GM18499 (cell line): ENCODE results near the gene GRID2.
"Not testable (repeated sequence)": the region's sequence is repeated elsewhere in the genome, so short reads cannot be mapped to it uniquely, and the experiment has no call there.

Experiments used
- ATAC-seq: cut with Tn5 transposase; IDR thresholded peaks from one replicate; pipeline ENCODE4 v1.9.1; 2021; ENCODE audit warnings: moderate number of reproducible peaks; ENCODE audit not compliant: insufficient read depth, unreplicated experiment

The GRID2 gene

GRCh38 chr4:92304606-92305005 is 840 bp downstream of the GRID2 start:
- no peak for ATAC-seq

GRCh38 chr4:92305148-92305877 is 1.5 kb downstream of the GRID2 start:
- no peak for ATAC-seq

GRCh38 chr4:92305878-92306520 is 2.2 kb downstream of the GRID2 start:
- ATAC-seq, result no peak

GRCh38 chr4:92307181-92307580 is 3.4 kb downstream of the GRID2 start:
- no peak for ATAC-seq

GRCh38 chr4:92307866-92308265 is 4.1 kb downstream of the GRID2 start:
- no peak for ATAC-seq

- no peak for ATAC-seq
Observed at GRCh38 chr4:92317047-92317446, 13.3 kb downstream of the GRID2 start.

GRCh38 chr4:92328095-92328494 is 24.3 kb downstream of the GRID2 start:
- ATAC-seq, result no peak

GRCh38 chr4:92333016-92333415 is 29.2 kb downstream of the GRID2 start:
- no peak for ATAC-seq

DNA sequence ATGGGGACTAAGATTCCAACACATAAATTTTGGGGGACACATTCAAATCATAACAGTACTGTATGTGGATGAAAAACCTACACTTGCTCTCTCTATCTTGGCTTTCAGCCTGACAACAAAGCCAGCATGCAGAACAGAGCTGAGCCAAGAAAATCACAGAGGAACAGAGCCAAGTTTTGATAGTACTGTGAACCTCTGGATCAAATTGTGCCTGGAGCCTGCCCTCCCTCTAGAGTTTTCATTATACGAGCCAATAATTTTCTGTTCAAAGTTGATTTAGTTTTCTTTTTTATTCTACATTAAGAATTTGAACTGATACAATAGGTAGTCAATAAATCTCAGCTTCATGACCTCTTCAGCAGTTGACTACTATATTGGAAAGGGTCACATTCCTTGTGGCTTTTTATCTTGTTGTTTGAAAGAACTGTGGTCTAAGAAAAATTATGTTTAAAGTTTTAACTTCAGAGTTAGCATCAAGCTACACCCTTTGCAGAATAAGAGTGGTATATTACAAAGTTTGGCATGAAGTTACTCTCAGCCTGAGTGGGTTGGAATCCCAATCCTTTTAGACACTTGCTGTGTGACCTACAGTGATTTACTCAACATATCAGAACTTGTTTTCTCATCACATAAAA is 31.1 kb downstream of the GRID2 start:
- ATAC-seq, result no peak

GRCh38 chr4:92339676-92340075 is 35.9 kb downstream of the GRID2 start:
- no peak for ATAC-seq

GRCh38 chr4:92344216-92344615 is 40.5 kb downstream of the GRID2 start:
- ATAC-seq, result no peak

DNA sequence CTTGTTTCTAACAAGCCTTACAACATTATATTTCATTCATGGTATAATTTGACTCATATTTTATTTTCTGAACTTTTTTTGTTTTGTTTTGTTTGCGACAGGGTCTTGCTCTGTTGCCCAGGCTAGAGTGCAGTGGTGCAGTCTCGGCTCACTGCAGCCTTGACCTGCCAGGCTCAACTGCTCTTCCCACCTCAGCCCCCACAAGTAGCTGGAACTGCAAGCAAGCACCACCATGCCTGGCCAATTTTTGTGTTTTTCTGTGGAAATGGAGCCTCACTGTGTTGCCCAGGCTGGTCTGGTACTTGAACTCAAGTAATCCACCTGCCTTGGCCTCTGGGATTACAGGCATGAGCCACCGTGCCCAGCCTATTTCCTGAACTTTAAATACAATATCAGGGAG is 42.5 kb downstream of the GRID2 start:
- no peak for ATAC-seq

DNA sequence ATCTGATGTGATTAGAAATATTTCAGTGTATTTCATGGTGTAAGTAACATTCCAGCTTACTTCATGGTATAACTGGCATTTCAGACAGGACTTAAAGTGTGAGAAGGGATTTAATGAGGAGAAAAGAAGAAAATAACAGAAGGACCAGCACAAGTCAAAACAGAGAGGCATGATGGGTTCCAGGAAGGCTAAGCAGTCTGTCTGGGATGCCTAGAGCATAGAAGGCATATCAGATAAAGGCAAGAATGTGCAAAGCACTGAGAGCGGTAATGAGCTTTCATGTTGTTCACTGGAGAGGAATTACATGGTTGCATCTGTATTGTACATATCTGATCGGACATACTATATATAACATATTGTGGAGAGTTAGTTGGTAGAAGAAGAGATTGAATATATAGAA is 54.2 kb downstream of the GRID2 start:
- no peak for ATAC-seq

- ATAC-seq, result no peak
Observed at GRCh38 chr4:92359491-92359890, 55.7 kb downstream of the GRID2 start.

DNA sequence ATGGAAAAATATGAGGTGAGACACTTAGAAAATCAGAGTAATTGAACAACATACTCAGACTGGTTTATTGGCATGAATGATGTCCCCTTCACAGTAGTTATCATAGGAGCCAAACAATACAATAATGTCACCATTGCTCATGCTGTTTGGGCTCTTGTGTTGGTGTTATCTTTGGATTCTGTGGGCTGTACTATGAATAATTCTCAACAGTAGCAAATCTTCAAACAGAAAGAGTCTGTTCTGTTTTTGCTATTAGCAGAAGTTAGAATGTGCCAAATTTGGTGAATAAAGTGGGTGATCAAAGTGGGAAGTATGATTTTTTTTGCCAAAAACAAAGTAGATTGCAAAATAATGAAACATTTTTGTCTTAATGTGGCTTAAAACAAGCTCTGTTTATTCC is 58.3 kb downstream of the GRID2 start:
- no peak for ATAC-seq

DNA sequence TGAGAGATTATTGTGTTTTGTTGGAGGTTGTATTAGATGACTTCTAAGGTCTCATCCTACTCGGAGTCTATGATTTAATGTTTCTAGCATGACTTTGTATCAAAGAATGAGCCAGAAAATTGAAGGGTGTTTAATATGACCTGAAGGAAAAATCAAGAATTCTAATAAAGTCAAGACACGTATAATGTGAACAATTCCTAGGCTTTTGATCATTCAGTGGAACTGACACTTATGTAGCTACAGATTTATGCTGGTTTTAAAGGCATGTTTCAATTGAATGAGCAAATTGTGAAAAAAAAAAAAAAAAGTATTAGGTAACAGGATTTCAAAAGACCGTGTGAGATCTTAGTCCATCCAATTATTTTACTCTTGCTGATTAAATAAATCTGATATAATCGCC is 64.9 kb downstream of the GRID2 start:
- ATAC-seq, result no peak

- ATAC-seq, result no peak
Observed at GRCh38 chr4:92381616-92382015, 77.8 kb downstream of the GRID2 start.

DNA sequence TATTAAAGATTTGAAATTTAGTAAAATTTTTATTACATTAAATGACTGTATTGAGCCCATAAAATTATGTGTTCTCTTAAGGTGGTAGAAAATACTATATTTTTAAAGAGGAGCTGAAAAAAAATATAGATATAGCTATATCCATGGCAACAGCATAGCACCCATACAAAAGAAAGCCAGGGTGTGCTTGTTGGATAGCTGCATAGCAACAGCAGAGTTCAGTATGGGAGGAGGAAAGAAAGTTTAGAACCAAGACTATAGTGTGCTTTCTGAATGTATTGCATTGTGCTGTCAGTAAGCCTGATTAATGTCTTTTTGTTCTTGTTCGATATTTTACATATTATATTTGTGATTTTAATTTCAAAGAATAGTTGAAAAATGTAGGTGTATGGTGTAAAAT is 78.4 kb downstream of the GRID2 start:
- no peak for ATAC-seq

DNA sequence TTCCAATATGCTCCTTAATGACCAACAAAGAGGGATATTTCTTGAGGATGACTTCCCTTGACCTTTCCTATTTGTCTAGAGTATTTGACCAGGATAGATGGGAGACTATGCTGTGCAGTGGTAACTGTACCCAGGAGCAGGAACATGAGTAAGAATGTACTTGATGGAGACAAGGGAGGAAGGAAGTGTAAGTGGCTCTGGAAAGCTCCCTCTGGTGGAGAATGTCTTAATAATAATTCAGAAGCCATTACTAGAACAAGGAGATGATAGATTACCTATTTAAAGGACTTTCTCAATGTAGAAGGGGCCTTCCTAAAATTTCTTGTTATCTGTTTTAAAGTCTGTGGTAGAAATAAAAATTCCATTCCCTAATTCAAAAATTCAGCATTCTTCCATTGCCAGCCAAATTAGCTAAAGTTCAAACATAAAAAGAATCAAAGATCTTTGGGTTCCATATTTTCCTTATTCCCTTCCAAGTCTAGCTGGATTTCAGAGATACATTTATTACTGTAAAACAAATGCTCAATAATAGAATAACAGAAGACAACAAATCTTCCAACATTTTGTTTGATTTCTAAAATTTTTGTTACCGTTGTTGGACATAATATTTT is 83.8 kb downstream of the GRID2 start:
- ATAC-seq, result peak; percentile 74

DNA sequence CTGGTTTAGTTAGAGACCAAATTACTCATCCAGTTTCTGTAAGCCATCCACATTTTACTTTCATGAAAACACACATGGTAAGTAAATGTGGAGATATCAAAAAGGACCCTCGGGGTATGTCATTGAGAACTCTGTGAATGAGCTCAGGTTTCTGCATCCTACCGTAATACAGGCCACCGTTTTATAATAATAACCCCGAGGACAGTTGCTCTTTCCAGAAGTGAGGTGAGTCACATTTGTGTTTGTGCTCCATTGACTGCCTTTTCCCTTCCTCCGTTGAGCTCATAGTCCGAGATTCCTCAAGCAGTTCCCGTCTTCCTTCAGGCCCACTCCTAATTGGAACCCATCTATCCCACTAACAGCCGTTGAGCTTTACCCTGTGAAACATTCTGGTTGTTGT is 95.3 kb downstream of the GRID2 start:
- ATAC-seq, result no peak

GRCh38 chr4:92403525-92403924 is 99.8 kb downstream of the GRID2 start:
- ATAC-seq, result not testable (repeated sequence)
